Stimulated activated CD8-positive, alpha-beta memory T cell treated with anti-CD3 and anti-CD28 coated beads, Interleukin-15, amount 100 ng/mL, for 1 hour (primary cell): ENCODE results near the gene DNMT3L.
"Not testable (repeated sequence)": the region's sequence is repeated elsewhere in the genome, so short reads cannot be mapped to it uniquely, and the experiment has no call there.

Source experiments
- DNase-seq: peaks from one replicate; pipeline ENCODE4 v3.0.0-alpha.2; 2020; ENCODE audit warnings: low read depth

The DNMT3L gene

GRCh38 chr21:44249204-44250037, 12.3 kb downstream of the DNMT3L start:
- not testable (repeated sequence) for DNase-seq

- DNase-seq: not testable (repeated sequence)
Measured at GRCh38 chr21:44247904-44248303, 13.8 kb downstream of the DNMT3L start.

- not testable (repeated sequence) for DNase-seq
Measured at GRCh38 chr21:44243980-44244379, 17.7 kb downstream of the DNMT3L start.

GRCh38 chr21:44241281-44241680, 20.4 kb downstream of the DNMT3L start:
- DNase-seq: not testable (repeated sequence)

GRCh38 chr21:44240842-44241241, 20.9 kb downstream of the DNMT3L start, which contains the start of gene ICOSLG:
Gene ICOSLG (minus strand): TSS chr21:44240943. CDS start chr21:44240817, 126 bp downstream.
- not testable (repeated sequence) for DNase-seq

- DNase-seq: not testable (repeated sequence)
Measured at GRCh38 chr21:44240353-44240752, 21.3 kb downstream of the DNMT3L start.

- DNase-seq: not testable (repeated sequence)
Measured at GRCh38 chr21:44229561-44229960, 32.1 kb downstream of the DNMT3L start.

- not testable (repeated sequence) for DNase-seq
Measured at GRCh38 chr21:44228109-44228508, 33.6 kb downstream of the DNMT3L start.

GRCh38 chr21:44227614-44228013, 34.1 kb downstream of the DNMT3L start:
- DNase-seq: not testable (repeated sequence)

GRCh38 chr21:44225605-44226004, 36.1 kb downstream of the DNMT3L start:
- DNase-seq: not testable (repeated sequence)

GRCh38 chr21:44223334-44223733, 38.4 kb downstream of the DNMT3L start:
- not testable (repeated sequence) for DNase-seq

GRCh38 chr21:44220674-44221073, 41.0 kb downstream of the DNMT3L start:
- DNase-seq: not testable (repeated sequence)

GRCh38 chr21:44218461-44218860, 43.2 kb downstream of the DNMT3L start:
- not testable (repeated sequence) for DNase-seq

- DNase-seq: not testable (repeated sequence)
Measured at GRCh38 chr21:44211978-44212377, 49.7 kb downstream of the DNMT3L start.

- not testable (repeated sequence) for DNase-seq
Measured at GRCh38 chr21:44211574-44211973, 50.1 kb downstream of the DNMT3L start.

GRCh38 chr21:44207860-44208646, 53.6 kb downstream of the DNMT3L start:
- DNase-seq: not testable (repeated sequence)

GRCh38 chr21:44206698-44207676, 54.7 kb downstream of the DNMT3L start:
- not testable (repeated sequence) for DNase-seq

GRCh38 chr21:44206187-44206586, 55.5 kb downstream of the DNMT3L start:
- DNase-seq: not testable (repeated sequence)

- DNase-seq: not testable (repeated sequence)
Measured at GRCh38 chr21:44202590-44203299, 59.0 kb downstream of the DNMT3L start.

GRCh38 chr21:44199997-44200396, 61.7 kb downstream of the DNMT3L start:
- DNase-seq: not testable (repeated sequence)

GRCh38 chr21:44199448-44199847, 62.2 kb downstream of the DNMT3L start:
- no peak for DNase-seq
